Smooth muscle cell (in vitro differentiated cells): ENCODE data around the gene HDLBP. TPM values are rescaled to one million over a fixed set of nuclear protein-coding genes. Genes with fewer than 3 reads are reported as not detected.

Source experiments
- DNase-seq: peaks from one replicate; lab custom pipeline; 2025; ENCODE audit not compliant: unreplicated experiment; lab: John Stamatoyannopoulos, UW
- H2AFZ ChIP-seq: fragments of 200-600 bp; sonication (generic); 2 replicates; pipeline ENCODE4 v1.6.0; 2016; ENCODE audit warnings: antibody characterized with exemption, low read depth, mild to moderate bottlenecking
- H3F3A ChIP-seq: fragments of 200-600 bp; sonication (generic); 2 replicates; pipeline ENCODE4 v1.6.0; 2017; ENCODE audit warnings: antibody characterized with exemption, low read depth
- H3K27ac ChIP-seq: fragments of 200-600 bp; sonication (generic); 2 replicates; pipeline ENCODE4 v1.5.1; 2016; ENCODE audit warnings: low read depth, mild to moderate bottlenecking
- H3K27me3 ChIP-seq: fragments of 200-600 bp; sonication (generic); 2 replicates; pipeline ENCODE4 v1.6.1; 2016; ENCODE audit warnings: low read depth, mild to moderate bottlenecking
- H3K36me3 ChIP-seq: fragments of 200-600 bp; sonication (generic); 2 replicates; pipeline ENCODE4 v1.5.1; 2016; ENCODE audit warnings: low read depth
- H3K4me1 ChIP-seq: fragments of 200-600 bp; sonication (generic); 2 replicates; pipeline ENCODE4 v1.5.1; 2016; ENCODE audit warnings: low read depth
- H3K4me2 ChIP-seq: fragments of 200-600 bp; sonication (generic); 2 replicates; pipeline ENCODE4 v1.6.0; 2016; ENCODE audit warnings: mild to moderate bottlenecking
- H3K4me3 ChIP-seq: fragments of 200-600 bp; sonication (generic); 2 replicates; pipeline ENCODE4 v1.5.1; 2016; ENCODE audit warnings: mild to moderate bottlenecking
- H3K79me2 ChIP-seq: fragments of 200-600 bp; sonication (generic); 2 replicates; pipeline ENCODE4 v1.6.0; 2016; ENCODE audit warnings: low read depth, mild to moderate bottlenecking
- H3K9ac ChIP-seq: fragments of 200-600 bp; sonication (generic); 2 replicates; pipeline ENCODE4 v1.6.0; 2016; ENCODE audit warnings: low read depth
- H3K9me3 ChIP-seq: fragments of 200-600 bp; sonication (generic); replicated peaks from 2 replicates; pipeline ENCODE4 v1.5.1; 2016; ENCODE audit warnings: low read depth
- H4K20me1 ChIP-seq: fragments of 200-600 bp; sonication (generic); 2 replicates; pipeline ENCODE4 v1.6.0; 2016; ENCODE audit warnings: low read depth
- CTCF ChIP-seq: fragments of 200-600 bp; sonication (generic); IDR thresholded peaks from 2 replicates; pipeline ENCODE4 v1.5.1; 2017; ENCODE audit warnings: borderline replicate concordance, mild to moderate bottlenecking, antibody characterized with exemption; ENCODE audit not compliant: insufficient read depth, poor library complexity, severe bottlenecking
- WGBS: methylation state at CpG from one replicate; pipeline ENCODE4 v1.1.7; 2016; ENCODE audit warnings: low lambda C conversion rate; 5-methylcytosine and 5-hydroxymethylcytosine counted together
- polyA plus RNA-seq: library from polyadenylated mRNA; unstranded; fragments of >200 nt; fragmentation: Nextera tagmentation; extraction: Ambion mirVana; gene quantifications from 2 replicates; pipeline ENCODE4 v1.2.1, GENCODE V29; 2016
- total RNA-seq: library from RNA; depleted of rRNA; stranded (reverse); fragments of >200 nt; gene quantifications from 2 replicates; pipeline ENCODE4 v1.2.3, GENCODE V29; 2014

The HDLBP gene
- total and polyA plus RNA-seq, 2 experiments from 2014 or later: 504 to 545 TPM

DNA sequence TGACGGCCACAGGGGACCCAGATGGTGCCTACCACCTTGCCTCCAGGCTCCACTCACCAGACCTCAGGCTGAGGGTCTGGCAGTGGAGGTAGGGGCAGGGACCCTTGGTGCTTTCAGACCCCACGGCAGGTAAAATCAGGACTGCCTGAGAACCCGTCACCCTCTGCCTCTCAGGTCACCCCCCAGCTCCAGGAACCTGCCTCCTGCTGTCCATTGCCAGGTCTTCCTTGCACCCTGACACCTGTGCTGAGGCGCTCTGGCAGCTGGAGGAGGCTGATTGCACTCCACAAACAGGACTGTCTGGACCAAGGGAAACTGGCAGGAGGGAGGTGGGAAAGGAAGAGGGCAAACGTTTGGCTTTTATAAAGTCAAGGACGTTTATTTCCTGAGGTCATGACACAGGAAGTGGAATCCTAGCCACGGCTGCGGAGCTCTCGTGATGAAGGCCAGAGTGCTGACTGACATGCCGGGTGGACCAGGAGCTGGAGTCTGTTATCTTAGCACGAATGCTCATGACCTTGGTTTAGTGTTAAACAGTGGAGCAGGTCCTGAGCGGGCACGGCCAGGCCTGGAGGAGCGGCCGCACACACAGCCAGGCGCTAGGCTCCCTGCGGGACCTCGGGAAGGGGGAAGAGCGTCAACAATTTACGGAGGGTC, 86.5 kb downstream of the HDLBP start:
- no peaks in the 10 kb centered on the region for H3K27me3 ChIP-seq
- H3F3A ChIP-seq: peaks cover 63% of the 10 kb centered on the region
- DNase-seq: no peak
- H3K4me3 ChIP-seq: no peak overlapping the region
- H3K36me3 ChIP-seq: no peaks in the 10 kb centered on the region
- TF ChIP-seq CTCF: no peak
- no peaks in the 10 kb centered on the region for H3K4me1 ChIP-seq
- no peak overlapping the region for H3K27ac ChIP-seq
- 90% methylated on average over 20 of the region's 20 CpGs for WGBS
- peaks cover 8% of the 10 kb centered on the region for H3K79me2 ChIP-seq
- H4K20me1 ChIP-seq: peaks cover 100% of the 10 kb centered on the region
- H3K4me2 ChIP-seq: no peak overlapping the region
- no peaks in the 10 kb centered on the region for H3K9me3 ChIP-seq
- H3K9ac ChIP-seq: no peak overlapping the region
- H2AFZ ChIP-seq: no peak overlapping the region

DNA sequence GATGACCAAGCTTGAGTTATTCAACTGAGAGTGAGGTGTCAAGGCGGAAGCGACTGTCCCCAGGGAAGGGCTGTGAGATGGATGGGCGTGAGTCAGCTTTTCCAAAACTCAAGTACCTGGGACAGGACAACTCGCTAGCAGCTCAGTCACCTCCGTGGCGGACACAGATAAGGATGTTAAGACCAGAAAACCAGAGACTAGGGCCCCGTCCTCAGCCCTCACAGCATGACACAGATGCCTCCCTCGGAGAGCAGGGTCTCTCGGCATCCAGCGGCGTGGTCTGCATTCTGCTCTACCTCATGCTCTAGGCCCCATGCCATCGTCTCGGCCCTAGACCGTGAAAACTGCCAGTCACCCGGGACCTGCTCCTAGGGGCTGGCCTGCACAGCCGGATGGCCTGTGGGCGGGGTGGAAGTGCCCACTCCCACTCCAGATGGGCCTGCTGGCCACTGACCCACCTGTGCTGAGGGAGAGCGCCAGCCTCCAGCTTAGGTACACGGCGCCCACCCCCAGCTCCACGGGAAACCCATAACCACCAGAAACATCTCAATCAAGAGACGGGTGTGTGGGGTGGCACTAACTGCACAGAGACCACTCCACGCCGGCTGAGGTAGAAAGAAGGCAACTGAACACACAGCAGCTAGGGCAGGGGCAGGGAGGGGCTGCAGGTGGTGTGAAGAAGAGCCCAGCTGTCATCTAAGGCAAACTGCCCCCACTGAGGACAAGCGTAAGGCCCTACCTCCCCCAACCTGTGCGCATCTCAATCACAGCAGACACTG, 87.2 kb downstream of the HDLBP start:
- H2AFZ ChIP-seq: no peak overlapping the region
- DNase-seq: no peak
- H4K20me1 ChIP-seq: peaks cover 100% of the 10 kb centered on the region
- no peaks in the 10 kb centered on the region for H3K9me3 ChIP-seq
- H3K79me2 ChIP-seq: peaks cover 3% of the 10 kb centered on the region
- H3K27me3 ChIP-seq: no peaks in the 10 kb centered on the region
- no peak overlapping the region for H3K4me2 ChIP-seq
- H3K4me1 ChIP-seq: no peaks in the 10 kb centered on the region
- TF ChIP-seq CTCF: no peak
- no peaks in the 10 kb centered on the region for H3K36me3 ChIP-seq
- H3K4me3 ChIP-seq: no peak overlapping the region
- no peak overlapping the region for H3K9ac ChIP-seq
- H3K27ac ChIP-seq: peak overlapping the region; percentile 38
- peaks cover 61% of the 10 kb centered on the region for H3F3A ChIP-seq
- 95% methylated on average over 26 of the region's 26 CpGs for WGBS

DNA sequence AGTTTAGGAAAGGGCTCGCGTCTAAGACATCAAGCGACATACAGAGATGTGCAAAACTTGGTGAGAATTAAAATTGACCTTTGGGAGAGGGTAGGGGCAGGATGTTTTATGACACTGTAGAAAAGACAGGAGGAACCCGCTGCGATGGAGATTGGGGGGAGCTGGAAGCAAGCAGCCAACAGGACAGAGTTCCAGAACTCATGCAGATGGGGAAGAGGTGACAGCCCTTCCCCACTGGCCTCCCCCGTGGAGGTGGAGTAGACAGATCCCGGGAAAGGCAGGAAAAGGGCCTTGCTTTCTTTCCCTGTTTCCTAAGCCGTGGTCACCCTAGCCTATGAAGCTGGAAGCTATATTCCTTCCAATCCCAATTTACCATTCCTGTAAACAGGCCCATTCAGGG, 87.9 kb downstream of the HDLBP start:
- Histone ChIP-seq H2AFZ (no peak overlapping the region), H3K79me2 (peaks cover 1% of the 10 kb centered on the region), H3K4me1 (no peaks in the 10 kb centered on the region), H3K27ac (peak overlapping the region; percentile 38), H3F3A (peaks cover 57% of the 10 kb centered on the region), H3K27me3 (no peaks in the 10 kb centered on the region), H3K4me2 (no peak overlapping the region), H3K9me3 (no peaks in the 10 kb centered on the region), H3K4me3 (no peak overlapping the region), H3K9ac (no peak overlapping the region), H3K36me3 (no peaks in the 10 kb centered on the region), H4K20me1 (peaks cover 100% of the 10 kb centered on the region)
- 90% methylated on average over 8 of the region's 8 CpGs for WGBS
- DNase-seq: no peak
- TF ChIP-seq CTCF: no peak
